HepG2 (cell line): ENCODE data around the gene TMEM63B. TPM values are rescaled to one million over a fixed set of nuclear protein-coding genes. Genes with fewer than 3 reads are reported as not detected.

Experiments
- ATAC-seq: fragments of 200-7000 bp; cut with Tn5 transposase; 3 replicates; pipeline ENCODE4 v1.9.1; 2020; ENCODE audit warnings: mild to moderate bottlenecking, moderate library complexity
- BruUV-seq: library from RNA; stranded (reverse); fragments of 400-500 nt; replicated peaks from 2 replicates; lab custom pipeline; 2021; lab: Mats Ljungman, UMichigan
- CTCF ChIA-PET: fragments of 300-600 bp; formaldehyde crosslinking; extraction: SDS; loops from one replicate; lab custom pipeline; 2021; ENCODE audit warnings: low total read pairs, inconsistent platforms, low intra/inter-chr PET ratio; lab: Yijun Ruan, JAX
- POLR2A ChIA-PET: fragments of 350-600 bp; sonication (Branson Sonifier 250); formaldehyde crosslinking; loops from one replicate; lab custom pipeline; 2020; ENCODE audit warnings: antibody characterized with exemption, inconsistent platforms; lab: Yijun Ruan, JAX
- DNase-seq: peaks from one replicate; pipeline ENCODE4 v3.0.0-alpha.2; 2015; ENCODE audit warnings: low spot score
- FAIRE-seq: peaks from 3 replicates; lab custom pipeline; 2011; peaks lifted over from hg19 to GRCh38; lab: Jason Lieb, UNC
- H2AFZ ChIP-seq: one replicate; pipeline ENCODE4 v1.6.1; 2011; ENCODE audit warnings: low read length, inconsistent platforms
- H3K27ac ChIP-seq: fragments of 300-600 bp; 3 replicates; pipeline ENCODE4 v1.8.0; 2011; ENCODE audit warnings: mixed run types, mild to moderate bottlenecking, mixed read lengths, low read length, inconsistent platforms; ENCODE audit not compliant: insufficient read depth; ENCODE audit errors: extremely low read length
- H3K27me3 ChIP-seq, 2 experiments: fragments of 200-600 bp in 1 of 2; 2 replicates in 1 of 2; 3 replicates in 1 of 2; pipeline versions ENCODE4 v1.6.0 to v1.8.0; 2011; ENCODE audit warnings: low read length in 2 of 2, mild to moderate bottlenecking in 2 of 2, moderate library complexity in 2 of 2, inconsistent platforms in 1 of 2; ENCODE audit not compliant: insufficient read depth in 2 of 2, control insufficient read depth in 1 of 2
- H3K36me3 ChIP-seq, 2 experiments: fragments of 200-600 bp in 1 of 2; replicated peaks in 1 of 2; 2 replicates in 1 of 2; 3 replicates in 1 of 2; pipeline versions ENCODE4 v1.5.1 to v1.8.0; 2011; ENCODE audit warnings: low read length in 2 of 2, inconsistent platforms in 1 of 2; ENCODE audit not compliant: insufficient read depth in 2 of 2, control insufficient read depth in 1 of 2
- H3K4me1 ChIP-seq: 2 replicates; pipeline ENCODE4 v1.5.1; 2012; ENCODE audit warnings: low read length, inconsistent platforms; ENCODE audit not compliant: insufficient read depth
- H3K4me2 ChIP-seq: 2 replicates; pipeline ENCODE4 v1.6.0; 2011; ENCODE audit warnings: low read depth, low read length, inconsistent platforms
- H3K4me3 ChIP-seq, 3 experiments: fragments of 200-600 bp in 1 of 3; sonication (generic), shearing (Covaris generic) in 1 of 3; replicated peaks in 1 of 3; 2 replicates each; pipeline ENCODE4 v1.5.1; 2011 to 2016; ENCODE audit warnings: low read length in 3 of 3, inconsistent platforms in 2 of 3, low read depth in 2 of 3, mild to moderate bottlenecking in 2 of 3, control low read depth in 1 of 3, mixed read lengths in 1 of 3; ENCODE audit not compliant: insufficient read depth in 1 of 3
- H3K79me2 ChIP-seq: one replicate; pipeline ENCODE4 v1.6.1; 2011; ENCODE audit warnings: low read length, inconsistent platforms; ENCODE audit not compliant: insufficient read depth
- H3K9ac ChIP-seq: 2 replicates; pipeline ENCODE4 v1.6.0; 2011; ENCODE audit warnings: mild to moderate bottlenecking, low read depth, low read length, inconsistent platforms; ENCODE audit not compliant: insufficient read depth
- H3K9me3 ChIP-seq: 2 replicates; pipeline ENCODE4 v1.5.1; 2012; ENCODE audit warnings: mild to moderate bottlenecking, low read length
- H4K20me1 ChIP-seq: 2 replicates; pipeline ENCODE4 v1.6.0; 2011; ENCODE audit warnings: inconsistent platforms, mild to moderate bottlenecking, low read length, moderate library complexity; ENCODE audit not compliant: insufficient read depth
- HOXA7 ChIP-seq: sonication (generic); formaldehyde crosslinking; IDR thresholded peaks from 2 replicates; pipeline ENCODE4 v1.8.1; 2022; ENCODE audit warnings: mild to moderate bottlenecking, missing genetic modification reagents, moderate library complexity
- POLR2A ChIP-seq, 2 experiments: IDR thresholded peaks; 2 replicates each; pipeline ENCODE4 v1.6.1; 2011; ENCODE audit warnings: low read depth in 2 of 2, low read length in 2 of 2, mild to moderate bottlenecking in 1 of 2, moderate library complexity in 1 of 2; ENCODE audit not compliant: insufficient read depth in 1 of 2
- ZBTB37 ChIP-seq: sonication (generic); formaldehyde crosslinking; IDR thresholded peaks from 2 replicates; pipeline ENCODE4 v1.4.0; 2020; ENCODE audit warnings: mild to moderate bottlenecking, missing genetic modification reagents
- WGBS: methylation state at CpG from one replicate; pipeline ENCODE4 v1.1.6; 2017; ENCODE audit warnings: low lambda C conversion rate; 5-methylcytosine and 5-hydroxymethylcytosine counted together
- in situ Hi-C: cut with HindIII; loops from 2 replicates; pipeline ENCODE4 v1.10.0; 2017; ENCODE audit warnings: low pct_unique_long_range_greater_than_20kb; ENCODE audit not compliant: extremely low pct_ligation_motif_present
- intact Hi-C: fragments of 100-400 bp; cut with micrococcal nuclease; formaldehyde crosslinking; loops from one replicate; pipeline ENCODE4 v1.10.0; 2022; ENCODE audit not compliant: unreplicated experiment
- polyA plus RNA-seq, 8 experiments: library from polyadenylated mRNA; depleted of rRNA in 3 of 8; stranded (reverse) in 7 of 8; unstranded in 1 of 8; fragments of >200 nt; fragmentation: Illumina TruSeq in 4 of 8; extraction: Trizol in 4 of 8; gene quantifications; 2 replicates each; pipeline versions ENCODE4 v1.2.1 to v1.2.3, GENCODE V29; 2011 to 2016; ENCODE audit warnings: low read depth in 4 of 8, missing spikeins in 1 of 8, mixed read lengths in 1 of 8; ENCODE audit not compliant: insufficient read depth in 1 of 8
- total RNA-seq, 5 experiments: library from RNA; depleted of rRNA; stranded (reverse); fragments of >200 nt; fragmentation: Illumina TruSeq; extraction: Trizol; gene quantifications; 2 replicates each; pipeline ENCODE4 v1.2.3, GENCODE V29; 2016; ENCODE audit warnings: low read depth in 1 of 5

Gene TMEM63B
- total and polyA plus RNA-seq, 2 of the 13 experiments (the other 11 are each of a cell fraction or from before 2014, with no cell fraction given), result 27.4 to 75.8 TPM

- Histone ChIP-seq H3K4me3 (no peak overlapping the region), H3K9ac (no peak overlapping the region), H2AFZ (no peak overlapping the region), H3K4me1 (peaks cover 56% of the 10 kb centered on the region), H3K27me3 (no peaks in the 10 kb centered on the region), H3K4me2 (no peak overlapping the region), H3K27ac (no peak overlapping the region), H3K36me3 (peaks cover 20 to 34% of the 10 kb centered on the region in 2 experiments), H3K79me2 (peaks cover 5% of the 10 kb centered on the region), H4K20me1 (no peaks in the 10 kb centered on the region), H3K9me3 (no peaks in the 10 kb centered on the region)
- intact Hi-C loops, result loop anchor here (5.0 kb wide), 1 partner anchor 40 kb away; no protein-coding TSS in a partner anchor
- CTCF ChIA-PET, result no interaction called here
- in situ Hi-C loops, result loop anchor here (5.0 kb wide), 2 partner anchors 50 to 135 kb away; no protein-coding TSS in a partner anchor
- POLR2A ChIA-PET, result interaction anchor here (0.7 to 4.9 kb wide), 3 partner anchors 9 to 54 kb away, joined by 3 to 27 read pairs (median 3); no protein-coding TSS in a partner anchor
- no TSS peak for BruUV-seq
- FAIRE-seq, result no peak
- no peak for ATAC-seq
- WGBS, result 94% methylated on average over 2 of the region's 2 CpGs
- DNase-seq, result no peak
- TF ChIP-seq POLR2A (IDR thresholded peaks at IDR 0.05; ENCODE audit: insufficient read depth in 1 of 2, low read depth in 2 of 2, low read length in 2 of 2) (peak in 1 of 2 experiments; percentile 33; a peak in 1 of 4 replicates), ZBTB37 (CRISPR knock-in tag) (no peak)
Measured at GRCh38 chr6:44102527-44102926, 24.8 kb upstream of the TMEM63B start.

GRCh38 chr6:44104481-44105021, 22.8 kb upstream of the TMEM63B start:
- POLR2A ChIA-PET, result no interaction called here
- Histone ChIP-seq H3K36me3 (peaks cover 27 to 51% of the 10 kb centered on the region in 2 experiments), H3K4me2 (no peak overlapping the region), H3K27me3 (no peaks in the 10 kb centered on the region), H3K9ac (no peak overlapping the region), H2AFZ (no peak overlapping the region), H3K4me1 (peaks cover 36% of the 10 kb centered on the region), H3K9me3 (no peaks in the 10 kb centered on the region), H3K4me3 (no peak overlapping the region), H4K20me1 (no peaks in the 10 kb centered on the region), H3K27ac (no peak overlapping the region), H3K79me2 (peaks cover 5% of the 10 kb centered on the region)
- in situ Hi-C loops, result loop anchor here (5.0 kb wide), 2 partner anchors 48 to 133 kb away; no protein-coding TSS in a partner anchor
- no peak for ATAC-seq
- WGBS, result 96% methylated on average over 2 of the region's 3 CpGs
- CTCF ChIA-PET, result no interaction called here
- no peak for DNase-seq
- TF ChIP-seq HOXA7, result no peak
- FAIRE-seq, result no peak
- intact Hi-C loops, result loop anchor here (5.0 kb wide), 1 partner anchor 38 kb away; no protein-coding TSS in a partner anchor
- BruUV-seq, result no TSS peak
